IPS DF 6.9 (cell line): ENCODE data around the gene C2CD3.

Experiments
- DNase-seq: peaks from one replicate; pipeline ENCODE4 v3.0.0-alpha.2; 2013; ENCODE audit warnings: low read depth, low spot score
- H3K27ac ChIP-seq: one replicate; pipeline ENCODE4 v1.5.1; 2013; ENCODE audit warnings: low read length, control low read depth
- H3K27me3 ChIP-seq: 2 replicates; pipeline ENCODE4 v1.6.1; 2013; ENCODE audit warnings: mild to moderate bottlenecking, low read length; ENCODE audit not compliant: control insufficient read depth, insufficient read depth
- H3K36me3 ChIP-seq: 2 replicates; pipeline ENCODE4 v1.6.1; 2013; ENCODE audit warnings: low read length; ENCODE audit not compliant: control insufficient read depth, insufficient read depth
- H3K4me1 ChIP-seq: 2 replicates; pipeline ENCODE4 v1.6.1; 2013; ENCODE audit warnings: low read length; ENCODE audit not compliant: control insufficient read depth, insufficient read depth
- H3K4me3 ChIP-seq: 2 replicates; pipeline ENCODE4 v1.5.1; 2013; ENCODE audit warnings: mild to moderate bottlenecking, low read length
- H3K9me3 ChIP-seq: 2 replicates; pipeline ENCODE4 v1.6.1; 2013; ENCODE audit warnings: low read length, inconsistent platforms; ENCODE audit not compliant: control insufficient read depth, insufficient read depth
- WGBS: extraction: QIAGEN DNeasy Blood & Tissue Kit; methylation state at CpG from one replicate; pipeline ENCODE4 v1.1.7; 2013; ENCODE audit warnings: mixed read lengths, missing lambda C conversion rate; ENCODE audit not compliant: insufficient read length, insufficient coverage; 5-methylcytosine and 5-hydroxymethylcytosine counted together

The C2CD3 gene

DNA sequence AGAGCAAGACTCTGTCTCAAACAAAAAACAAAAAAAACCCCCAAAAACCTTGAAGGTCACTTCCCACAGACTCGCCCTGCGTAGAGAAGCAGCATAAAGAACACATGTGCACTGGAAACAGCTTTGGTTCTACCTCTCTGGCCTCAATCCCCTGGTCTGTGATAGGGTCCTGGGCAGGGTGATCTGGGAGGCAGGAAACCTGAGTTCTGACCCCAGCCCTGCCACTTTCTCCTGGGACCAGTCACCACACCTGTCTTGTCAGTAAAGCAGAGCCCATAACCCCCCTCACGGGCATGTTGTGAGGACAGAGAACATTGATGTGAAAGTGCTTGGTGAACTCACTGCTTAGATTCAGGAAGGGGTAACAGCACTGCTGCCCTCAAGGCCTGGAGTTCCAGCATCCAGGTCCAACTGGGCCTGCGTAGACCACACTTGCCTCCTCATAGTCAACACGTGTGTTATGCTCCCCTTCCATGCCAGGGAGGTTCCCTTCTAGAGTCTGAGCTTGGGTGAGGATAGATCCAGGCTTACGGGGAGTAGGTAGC is 199.6 kb downstream of the C2CD3 start:
- H3K27ac ChIP-seq: no peak overlapping the region
- no peak for DNase-seq

DNA sequence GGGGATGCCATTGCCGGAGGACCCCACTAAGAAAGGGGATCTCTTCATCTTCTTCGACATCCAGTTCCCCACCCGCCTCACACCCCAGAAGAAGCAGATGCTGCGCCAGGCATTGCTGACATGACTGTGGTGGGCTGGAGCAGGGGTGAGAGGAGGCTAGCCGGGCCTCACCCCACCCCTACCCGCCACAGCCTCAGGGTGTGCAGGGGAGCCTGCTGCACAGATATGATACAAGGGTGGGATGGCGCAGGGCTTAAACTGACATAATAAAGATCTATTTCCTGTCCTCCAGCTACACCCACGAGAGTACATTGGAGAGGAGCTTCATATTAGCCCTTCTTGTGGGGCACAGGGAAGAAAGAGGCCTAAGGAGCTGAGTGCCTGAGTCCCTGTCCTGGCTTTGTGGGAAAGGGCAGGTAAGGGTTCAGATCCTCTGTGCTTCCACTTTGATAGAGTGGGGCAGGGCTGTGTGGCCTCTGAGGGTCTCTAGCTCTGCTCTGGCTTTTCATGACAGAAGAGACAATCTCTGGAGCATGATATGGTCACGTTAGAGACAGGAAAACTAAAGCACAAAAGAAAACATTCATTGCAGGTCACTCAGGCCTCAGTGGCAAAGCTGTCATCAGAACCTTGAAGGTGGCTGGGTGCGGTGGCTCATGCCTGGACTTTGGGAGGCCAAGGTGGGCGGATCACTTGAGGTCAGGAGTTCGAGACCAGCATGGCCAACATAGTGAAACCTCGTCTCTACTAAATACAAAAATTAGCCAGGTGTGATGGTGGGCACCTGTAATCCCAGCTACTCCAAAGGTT is 200.6 kb downstream of the C2CD3 start:
- no peak for DNase-seq
- no CpG with 5 or more reads among the region's 13 CpGs for WGBS
- Histone ChIP-seq H3K36me3 (peaks cover 8% of the 10 kb centered on the region), H3K4me3 (no peak overlapping the region), H3K4me1 (peaks cover 2% of the 10 kb centered on the region; the same call in 1 of the 2 replicates), H3K27ac (no peak overlapping the region), H3K27me3 (no peaks in the 10 kb centered on the region), H3K9me3 (no peaks in the 10 kb centered on the region)

More for the DNA sequence above, 199.6 kb downstream of the C2CD3 start:
- Histone ChIP-seq H3K4me1 (no peaks in the 10 kb centered on the region), H3K36me3 (peaks cover 16% of the 10 kb centered on the region), H3K9me3 (no peaks in the 10 kb centered on the region), H3K4me3 (no peak overlapping the region), H3K27me3 (no peaks in the 10 kb centered on the region)
- WGBS: no CpG with 5 or more reads among the region's 6 CpGs

DNA sequence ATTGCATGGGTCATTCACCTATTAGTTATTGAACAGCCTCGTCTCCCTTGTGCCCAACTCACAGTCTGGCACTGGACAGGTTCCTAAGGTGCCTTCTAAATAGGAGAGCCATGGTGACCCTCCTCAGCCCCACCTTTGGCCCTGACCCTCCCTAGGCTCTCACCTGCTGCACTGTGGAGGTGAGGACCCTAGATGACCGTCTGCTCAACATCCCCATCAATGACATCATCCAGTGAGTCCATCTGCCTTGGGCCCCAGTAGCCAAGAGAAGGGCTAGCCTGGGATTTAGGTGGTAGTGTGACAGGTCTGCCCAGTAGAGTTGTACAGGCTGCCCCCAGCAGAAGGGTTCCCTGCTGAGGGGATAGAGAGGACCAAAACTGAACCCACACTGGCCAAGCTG is 201.7 kb downstream of the C2CD3 start:
- Histone ChIP-seq H3K27ac (no peak overlapping the region), H3K36me3 (no peaks in the 10 kb centered on the region), H3K4me1 (peaks cover 2% of the 10 kb centered on the region; the same call in 1 of the 2 replicates), H3K4me3 (no peak overlapping the region), H3K9me3 (no peaks in the 10 kb centered on the region), H3K27me3 (no peaks in the 10 kb centered on the region)
- DNase-seq: no peak
- no CpG with 5 or more reads among the region's 2 CpGs for WGBS

DNA sequence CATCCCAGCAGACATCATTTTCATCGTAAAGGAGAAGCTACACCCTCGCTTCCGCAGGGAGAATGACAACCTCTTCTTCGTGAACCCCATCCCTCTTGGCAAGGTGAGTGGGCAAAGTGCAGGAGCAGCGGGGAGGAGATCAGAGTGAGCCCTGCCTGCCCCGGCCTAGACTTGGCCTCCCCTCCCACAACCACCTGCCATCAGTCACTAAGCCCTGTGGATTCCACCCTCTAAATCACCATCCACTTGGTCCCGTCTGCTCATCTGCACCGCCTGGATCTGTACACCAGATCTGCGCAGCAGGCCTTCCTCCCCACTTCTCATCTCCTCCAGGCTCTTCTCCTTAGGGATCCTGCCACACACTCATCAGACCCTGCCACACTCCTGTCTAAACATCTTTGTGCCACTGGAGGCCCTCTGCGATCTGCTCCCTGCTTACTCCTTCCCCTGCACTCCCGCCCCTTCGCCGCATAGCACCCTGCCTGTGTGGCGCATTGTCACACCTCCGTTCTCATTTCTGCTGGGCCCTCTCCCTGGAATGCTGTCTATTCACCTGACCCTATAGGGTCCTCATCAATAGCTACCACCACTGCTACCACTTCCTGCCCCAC is 202.3 kb downstream of the C2CD3 start:
- no CpG with 5 or more reads among the region's 15 CpGs for WGBS
- DNase-seq: no peak
- no peaks in the 10 kb centered on the region for H3K9me3 ChIP-seq

DNA sequence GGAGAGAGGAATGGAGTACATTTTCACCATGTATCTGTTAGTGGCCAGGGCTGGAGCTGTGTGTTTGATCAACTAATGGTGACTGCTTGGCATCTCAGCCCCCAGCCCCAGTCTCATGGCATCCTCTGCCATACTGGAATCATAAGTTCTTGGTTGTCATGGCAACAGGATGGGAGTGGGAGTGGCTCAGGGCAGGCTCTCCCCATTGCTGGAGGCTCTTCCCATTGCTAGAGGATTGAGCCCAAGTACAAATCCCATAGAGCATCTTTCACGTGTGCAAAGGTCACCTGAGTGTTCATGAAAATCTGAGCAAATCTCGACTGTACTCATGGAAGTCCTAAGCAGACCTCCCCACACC is 205.1 kb downstream of the C2CD3 start:
- H3K9me3 ChIP-seq: no peaks in the 10 kb centered on the region

More for the DNA sequence above, 202.3 kb downstream of the C2CD3 start:
- Histone ChIP-seq H3K36me3 (no peaks in the 10 kb centered on the region), H3K4me3 (no peak overlapping the region), H3K4me1 (peaks cover 2% of the 10 kb centered on the region; the same call in 1 of the 2 replicates), H3K27ac (no peak overlapping the region), H3K27me3 (no peaks in the 10 kb centered on the region)

DNA sequence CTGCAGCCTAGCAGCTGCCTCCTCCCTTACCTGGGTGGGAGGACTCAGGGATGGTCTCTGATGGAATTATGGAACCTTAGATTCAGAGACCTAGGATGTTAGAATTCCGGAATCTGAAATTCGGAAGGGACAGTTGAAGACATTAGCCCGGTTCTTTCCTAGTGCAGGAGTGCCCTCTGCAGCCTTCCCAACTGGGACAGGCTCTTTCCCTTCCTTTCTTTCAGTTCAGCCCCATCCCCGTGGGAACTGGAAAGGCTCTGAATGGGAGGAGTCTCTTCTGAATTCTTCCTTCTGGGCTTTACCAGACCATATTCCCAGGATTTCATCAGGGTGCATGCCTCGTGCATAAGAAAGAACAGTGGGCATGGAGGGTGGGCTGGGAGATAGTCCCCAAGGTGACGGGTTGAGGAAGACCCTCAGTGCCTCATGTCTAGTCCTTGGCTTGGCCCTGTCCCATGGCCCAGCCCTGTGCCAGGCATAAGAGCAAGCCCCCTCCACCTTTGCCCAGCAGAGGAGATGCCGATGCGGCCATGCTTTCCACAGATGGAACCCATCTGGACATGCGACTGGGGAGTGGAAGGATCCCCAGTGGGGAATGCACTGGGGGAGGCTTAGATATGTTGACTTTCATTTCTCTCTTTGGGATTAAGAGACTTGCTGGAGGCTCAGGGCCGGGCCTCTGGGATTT is 205.6 kb downstream of the C2CD3 start:
- peaks cover 2% of the 10 kb centered on the region; the same call in 1 of the 2 replicates for H3K4me1 ChIP-seq
- H3K9me3 ChIP-seq: no peaks in the 10 kb centered on the region
- no peak overlapping the region for H3K27ac ChIP-seq
- WGBS: no CpG with 5 or more reads among the region's 10 CpGs
- no peaks in the 10 kb centered on the region for H3K27me3 ChIP-seq
- DNase-seq: no peak
- H3K36me3 ChIP-seq: no peaks in the 10 kb centered on the region
- H3K4me3 ChIP-seq: no peak overlapping the region

More for the DNA sequence above, 205.1 kb downstream of the C2CD3 start:
- H3K27ac ChIP-seq: no peak overlapping the region
- no peak overlapping the region for H3K4me3 ChIP-seq
- H3K27me3 ChIP-seq: no peaks in the 10 kb centered on the region
- peaks cover 2% of the 10 kb centered on the region; the same call in 1 of the 2 replicates for H3K4me1 ChIP-seq
- WGBS: no CpG with 5 or more reads among the region's 2 CpGs
- no peaks in the 10 kb centered on the region for H3K36me3 ChIP-seq
- no peak for DNase-seq

DNA sequence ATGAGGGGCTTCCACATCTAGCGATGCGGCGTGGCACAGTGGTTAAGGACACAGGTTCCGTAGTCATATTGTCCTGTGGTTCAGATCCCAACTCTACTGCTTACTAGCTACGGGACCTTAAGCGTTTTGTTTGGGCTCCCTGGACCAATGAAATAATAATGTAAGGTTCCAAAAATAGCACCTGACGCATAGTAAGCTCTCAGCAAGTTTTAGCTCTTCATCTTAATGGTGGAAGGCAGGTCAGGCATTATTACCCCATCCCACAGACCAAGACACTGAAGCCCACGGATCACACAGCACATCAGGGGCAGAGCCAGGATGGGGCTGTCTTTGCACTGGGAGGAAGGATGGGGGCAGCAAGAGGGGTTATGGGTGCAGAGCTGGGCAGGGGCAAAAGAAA is 206.9 kb downstream of the C2CD3 start:
- Histone ChIP-seq H3K4me3 (no peak overlapping the region), H3K27ac (no peak overlapping the region), H3K36me3 (no peaks in the 10 kb centered on the region), H3K27me3 (no peaks in the 10 kb centered on the region), H3K4me1 (peaks cover 2% of the 10 kb centered on the region; the same call in 1 of the 2 replicates), H3K9me3 (no peaks in the 10 kb centered on the region)
- no CpG with 5 or more reads among the region's 8 CpGs for WGBS
- DNase-seq: no peak
